IMR-90 (cell line): ENCODE results near the gene MSLN. TPM values are rescaled to one million over a fixed set of nuclear protein-coding genes. Genes with fewer than 3 reads are reported as not detected.
A peak's percentile ranks its signal among the peaks of the same experiment; 100 is the strongest.

Experiments used
- ATAC-seq: fragments of 200-7000 bp; cut with Tn5 transposase; 2 replicates; pipeline ENCODE4 v1.9.1; 2020; ENCODE audit warnings: low read depth, mild to moderate bottlenecking, moderate library complexity
- BruUV-seq: library from RNA; stranded (reverse); fragments of 400-500 nt; replicated peaks from 2 replicates; lab custom pipeline; 2021; lab: Mats Ljungman, UMichigan
- CTCF ChIA-PET: fragments of 300-600 bp; formaldehyde crosslinking; extraction: SDS; loops from one replicate; lab custom pipeline; 2021; ENCODE audit warnings: antibody characterized with exemption; lab: Yijun Ruan, JAX
- POLR2A ChIA-PET: fragments of 300-600 bp; sonication (Branson Sonifier 250); formaldehyde crosslinking; loops from one replicate; lab custom pipeline; 2022; ENCODE audit warnings: antibody characterized with exemption; ENCODE audit not compliant: unreplicated experiment; lab: Charles Lee
- DNase-seq: peaks from one replicate; pipeline ENCODE4 v3.0.0; 2013
- H2AFZ ChIP-seq: replicated peaks from 2 replicates; pipeline ENCODE3; 2013; ENCODE audit warnings: low read length, mild to moderate bottlenecking; ENCODE audit not compliant: poor library complexity
- H2AK5ac ChIP-seq: 2 replicates; pipeline ENCODE4 v1.6.1; 2013; ENCODE audit warnings: low read depth, low read length, inconsistent platforms
- H2AK9ac ChIP-seq: replicated peaks from 2 replicates; pipeline ENCODE3; 2013; ENCODE audit warnings: mild to moderate bottlenecking, low read depth, low read length, moderate library complexity; ENCODE audit not compliant: poor library complexity
- H2BK120ac ChIP-seq: 2 replicates; pipeline ENCODE4 v1.6.1; 2013; ENCODE audit warnings: low read depth, low read length, inconsistent platforms
- H2BK15ac ChIP-seq: 3 replicates; pipeline ENCODE4 v1.6.1; 2013; ENCODE audit warnings: low read depth, low read length, inconsistent platforms
- H2BK20ac ChIP-seq: 2 replicates; pipeline ENCODE4 v1.6.1; 2013; ENCODE audit warnings: low read depth, mild to moderate bottlenecking, inconsistent platforms, low read length, moderate library complexity
- H2BK5ac ChIP-seq: 2 replicates; pipeline ENCODE4 v1.6.1; 2013; ENCODE audit warnings: mild to moderate bottlenecking, low read depth, low read length, inconsistent platforms; ENCODE audit not compliant: poor library complexity, severe bottlenecking
- H3K14ac ChIP-seq: replicated peaks from 2 replicates; pipeline ENCODE4 v1.6.1; 2013; ENCODE audit warnings: low read depth, low read length, inconsistent platforms
- H3K18ac ChIP-seq: 2 replicates; pipeline ENCODE4 v1.6.1; 2013; ENCODE audit warnings: low read depth, low read length, control low read depth
- H3K23ac ChIP-seq: 2 replicates; pipeline ENCODE4 v1.6.1; 2013; ENCODE audit warnings: low read depth, low read length, inconsistent platforms
- H3K27ac ChIP-seq: 2 replicates; pipeline ENCODE4 v1.5.1; 2013; ENCODE audit warnings: mild to moderate bottlenecking, control low read depth, low read length; ENCODE audit not compliant: insufficient read depth
- H3K27me3 ChIP-seq: 2 replicates; pipeline ENCODE4 v1.6.1; 2013; ENCODE audit warnings: low read length; ENCODE audit not compliant: control insufficient read depth, insufficient read depth
- H3K36me3 ChIP-seq: 2 replicates; pipeline ENCODE4 v1.6.1; 2013; ENCODE audit warnings: low read length, mixed read lengths; ENCODE audit not compliant: control insufficient read depth, insufficient read depth
- H3K4ac ChIP-seq: 2 replicates; pipeline ENCODE4 v1.6.1; 2013; ENCODE audit warnings: low read depth, low read length, inconsistent platforms
- H3K4me1 ChIP-seq: 2 replicates; pipeline ENCODE4 v1.6.1; 2013; ENCODE audit warnings: low read length, mixed read lengths; ENCODE audit not compliant: control insufficient read depth, insufficient read depth
- H3K4me2 ChIP-seq: 2 replicates; pipeline ENCODE4 v1.6.1; 2013; ENCODE audit warnings: low read depth, mild to moderate bottlenecking, control low read depth, low read length, moderate library complexity
- H3K4me3 ChIP-seq: 2 replicates; pipeline ENCODE4 v1.5.1; 2013; ENCODE audit warnings: low read depth, mild to moderate bottlenecking, control low read depth, low read length, moderate library complexity; ENCODE audit not compliant: insufficient read depth
- H3K56ac ChIP-seq: 2 replicates; pipeline ENCODE4 v1.6.1; 2013; ENCODE audit warnings: low read length, inconsistent platforms; ENCODE audit not compliant: insufficient read depth; ENCODE audit errors: extremely low read depth
- H3K79me1 ChIP-seq, 2 experiments: 2 replicates each; pipeline ENCODE4 v1.6.1; 2013; ENCODE audit warnings: low read length in 2 of 2, inconsistent platforms in 1 of 2, low read depth in 1 of 2
- H3K9ac ChIP-seq: 2 replicates; pipeline ENCODE4 v1.6.1; 2013; ENCODE audit warnings: low read depth, low read length, control low read depth
- H3K9me1 ChIP-seq: 2 replicates; pipeline ENCODE4 v1.6.1; 2013; ENCODE audit warnings: low read length, inconsistent platforms; ENCODE audit not compliant: insufficient read depth
- H3K9me3 ChIP-seq: 2 replicates; pipeline ENCODE4 v1.6.1; 2013; ENCODE audit warnings: low read length; ENCODE audit not compliant: control insufficient read depth, insufficient read depth
- H4K20me1 ChIP-seq: 2 replicates; pipeline ENCODE4 v1.6.1; 2013; ENCODE audit warnings: low read length, inconsistent platforms; ENCODE audit not compliant: insufficient read depth
- H4K5ac ChIP-seq: 2 replicates; pipeline ENCODE4 v1.6.1; 2013; ENCODE audit warnings: mild to moderate bottlenecking, low read depth, low read length, control low read depth
- H4K8ac ChIP-seq, 2 experiments: 2 replicates each; pipeline ENCODE4 v1.6.1; 2013; ENCODE audit warnings: low read depth in 2 of 2, low read length in 2 of 2, control low read depth in 1 of 2, inconsistent platforms in 1 of 2
- H4K91ac ChIP-seq: 2 replicates; pipeline ENCODE4 v1.6.1; 2013; ENCODE audit warnings: low read depth, low read length, inconsistent platforms; ENCODE audit not compliant: insufficient read depth
- FOS ChIP-seq: fragments of 150-350 bp; IDR thresholded peaks from 2 replicates; pipeline ENCODE4 v1.6.1; 2016; ENCODE audit warnings: low read depth, low read length
- RCOR1 ChIP-seq: IDR thresholded peaks from 2 replicates; pipeline ENCODE4 v1.6.1; 2012; ENCODE audit warnings: mild to moderate bottlenecking, low read length, improper control_type of control experiment; ENCODE audit not compliant: insufficient replicate concordance
- RFX5 ChIP-seq: IDR thresholded peaks from 2 replicates; pipeline ENCODE4 v1.8.0; 2012; ENCODE audit warnings: low read depth, mild to moderate bottlenecking, low read length, moderate library complexity
- WGBS, 2 experiments: methylation state at CpG; one replicate each; pipeline versions ENCODE4 v1.1.5 to v1.1.7; 2013; ENCODE audit warnings: missing lambda C conversion rate in 2 of 2; ENCODE audit not compliant: insufficient read length in 1 of 2; ENCODE audit errors: extremely low coverage in 2 of 2; 5-methylcytosine and 5-hydroxymethylcytosine counted together
- dilution Hi-C: fragments of 300-500 bp; cut with HindIII; formaldehyde crosslinking; loops from one replicate; pipeline ENCODE4 v1.14.3; 2018; ENCODE audit warnings: low sequenced_read_pairs; ENCODE audit not compliant: unreplicated experiment
- in situ Hi-C: fragments of 300-500 bp; cut with MboI; formaldehyde crosslinking; loops from 3 replicates; pipeline ENCODE4 v1.14.3; 2019; ENCODE audit warnings: low sequenced_read_pairs, inconsistent platforms, mixed read lengths
- intact Hi-C: fragments of 100-400 bp; cut with micrococcal nuclease; formaldehyde crosslinking; loops from 2 replicates; pipeline ENCODE4 v1.10.0; 2022
- polyA plus RNA-seq, 3 experiments: library from polyadenylated mRNA; depleted of rRNA; stranded (reverse); fragments of >200 nt; gene quantifications; 2 replicates each; pipeline ENCODE4 v1.2.3, GENCODE V29; 2012; ENCODE audit warnings: low replicate concordance in 1 of 3
- total RNA-seq: library from RNA; depleted of rRNA; stranded (reverse); fragments of >200 nt; gene quantifications from 2 replicates; pipeline ENCODE4 v1.2.3, GENCODE V29; 2012
- TF ChIP-seq, protein P1 (sequence below): conservative IDR thresholded peaks from 2 replicates; pipeline ENCODE4 v1.5.1; 2012; ENCODE audit warnings: mild to moderate bottlenecking, low read depth, low read length, improper control_type of control experiment

The MSLN gene
- total and polyA plus RNA-seq, 2 of the 4 experiments (the other 2 are of a cell fraction) = 0.14 TPM; not detected in 1

- no peak for TF ChIP-seq RFX5
Measured at GRCh38 chr16:751152-752006, 9.2 kb upstream of the MSLN start (continued).

DNA sequence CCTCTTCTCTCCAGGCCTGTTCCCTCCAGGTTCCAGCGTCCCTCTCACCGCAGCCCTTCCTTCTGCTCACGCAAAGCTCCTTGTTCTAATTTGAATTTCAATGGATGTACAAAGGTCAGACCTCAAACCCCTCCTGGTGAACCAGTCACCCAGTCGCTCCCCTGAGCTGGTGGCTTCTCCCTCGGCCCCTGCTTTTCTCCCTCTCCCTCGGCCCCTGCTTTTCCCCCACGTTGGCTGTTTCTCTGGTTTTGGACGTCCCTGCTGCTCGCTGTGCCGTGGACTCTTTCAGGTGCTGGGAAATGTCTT, 8.6 kb upstream of the MSLN start:
- H3K4me3 ChIP-seq = no peak overlapping the region
- CTCF ChIA-PET = no interaction called here

More for the DNA sequence above, 8.6 kb upstream of the MSLN start:
- Histone ChIP-seq H3K56ac (no peak overlapping the region), H3K36me3 (no peaks in the 10 kb centered on the region), H2AK5ac (no peak overlapping the region), H4K91ac (no peak overlapping the region), H2BK20ac (no peak overlapping the region), H2BK5ac (no peak overlapping the region), H3K9me3 (peaks cover 3% of the 10 kb centered on the region), H3K23ac (no peak overlapping the region), H3K4me1 (no peaks in the 10 kb centered on the region), H2BK15ac (no peak overlapping the region), H2BK120ac (no peak overlapping the region), H3K9ac (no peak overlapping the region), H3K4ac (no peak overlapping the region), H2AFZ (peak overlapping the region; percentile 67), H3K14ac (no peak overlapping the region), H4K8ac (no peak overlapping the region), H4K5ac (no peak overlapping the region), H3K9me1 (no peaks in the 10 kb centered on the region), H3K18ac (no peak overlapping the region), H3K4me2 (no peak overlapping the region), H3K27ac (no peak overlapping the region), H3K27me3 (peaks cover 11% of the 10 kb centered on the region), H4K20me1 (no peaks in the 10 kb centered on the region), H3K79me1 (no peaks in the 10 kb centered on the region), H2AK9ac (no peak overlapping the region)
- ATAC-seq (no peak), DNase-seq (no peak)
- dilution Hi-C loops (no loop called here), intact Hi-C loops (no loop called here), in situ Hi-C loops (no loop called here)
- POLR2A ChIA-PET = no interaction called here
- TF ChIP-seq, protein P1, sequence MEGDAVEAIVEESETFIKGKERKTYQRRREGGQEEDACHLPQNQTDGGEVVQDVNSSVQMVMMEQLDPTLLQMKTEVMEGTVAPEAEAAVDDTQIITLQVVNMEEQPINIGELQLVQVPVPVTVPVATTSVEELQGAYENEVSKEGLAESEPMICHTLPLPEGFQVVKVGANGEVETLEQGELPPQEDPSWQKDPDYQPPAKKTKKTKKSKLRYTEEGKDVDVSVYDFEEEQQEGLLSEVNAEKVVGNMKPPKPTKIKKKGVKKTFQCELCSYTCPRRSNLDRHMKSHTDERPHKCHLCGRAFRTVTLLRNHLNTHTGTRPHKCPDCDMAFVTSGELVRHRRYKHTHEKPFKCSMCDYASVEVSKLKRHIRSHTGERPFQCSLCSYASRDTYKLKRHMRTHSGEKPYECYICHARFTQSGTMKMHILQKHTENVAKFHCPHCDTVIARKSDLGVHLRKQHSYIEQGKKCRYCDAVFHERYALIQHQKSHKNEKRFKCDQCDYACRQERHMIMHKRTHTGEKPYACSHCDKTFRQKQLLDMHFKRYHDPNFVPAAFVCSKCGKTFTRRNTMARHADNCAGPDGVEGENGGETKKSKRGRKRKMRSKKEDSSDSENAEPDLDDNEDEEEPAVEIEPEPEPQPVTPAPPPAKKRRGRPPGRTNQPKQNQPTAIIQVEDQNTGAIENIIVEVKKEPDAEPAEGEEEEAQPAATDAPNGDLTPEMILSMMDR = no peak
- TF ChIP-seq FOS (no peak), RCOR1 (no peak)
- no TSS peak for BruUV-seq
- 28% methylated on average over 5 of the region's 10 CpGs; no CpG with 5 or more reads in 1 of the 2 experiments for WGBS, 2 experiments
